ENCODE measurements around the gene RAP2A.

DNA sequence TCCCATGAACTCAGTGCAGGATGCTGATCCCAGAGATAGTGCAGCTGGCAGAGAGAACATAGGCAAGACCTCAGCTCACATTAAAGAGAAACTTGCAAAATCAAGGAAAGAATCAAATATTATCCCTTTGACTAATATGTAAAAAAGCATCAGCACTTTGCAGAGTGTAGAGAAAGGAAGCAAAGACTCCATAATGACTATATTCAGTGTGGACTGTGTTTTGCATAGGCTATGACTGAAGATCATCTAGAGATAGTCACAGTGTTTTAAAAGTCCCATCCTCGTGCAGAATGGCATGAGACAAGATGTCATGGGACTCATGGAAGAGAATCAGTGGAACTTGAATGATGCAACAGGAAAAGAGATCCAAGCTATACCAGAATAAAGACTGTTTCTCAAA lies 84.0 kb downstream of the RAP2A start:
- no peak for TF ChIP-seq EZH2phosphoT487 (IDR thresholded peaks at IDR 0.05; ENCODE audit: low read depth, severe bottlenecking, unreplicated experiment)
- TF ChIP-seq, protein P1, sequence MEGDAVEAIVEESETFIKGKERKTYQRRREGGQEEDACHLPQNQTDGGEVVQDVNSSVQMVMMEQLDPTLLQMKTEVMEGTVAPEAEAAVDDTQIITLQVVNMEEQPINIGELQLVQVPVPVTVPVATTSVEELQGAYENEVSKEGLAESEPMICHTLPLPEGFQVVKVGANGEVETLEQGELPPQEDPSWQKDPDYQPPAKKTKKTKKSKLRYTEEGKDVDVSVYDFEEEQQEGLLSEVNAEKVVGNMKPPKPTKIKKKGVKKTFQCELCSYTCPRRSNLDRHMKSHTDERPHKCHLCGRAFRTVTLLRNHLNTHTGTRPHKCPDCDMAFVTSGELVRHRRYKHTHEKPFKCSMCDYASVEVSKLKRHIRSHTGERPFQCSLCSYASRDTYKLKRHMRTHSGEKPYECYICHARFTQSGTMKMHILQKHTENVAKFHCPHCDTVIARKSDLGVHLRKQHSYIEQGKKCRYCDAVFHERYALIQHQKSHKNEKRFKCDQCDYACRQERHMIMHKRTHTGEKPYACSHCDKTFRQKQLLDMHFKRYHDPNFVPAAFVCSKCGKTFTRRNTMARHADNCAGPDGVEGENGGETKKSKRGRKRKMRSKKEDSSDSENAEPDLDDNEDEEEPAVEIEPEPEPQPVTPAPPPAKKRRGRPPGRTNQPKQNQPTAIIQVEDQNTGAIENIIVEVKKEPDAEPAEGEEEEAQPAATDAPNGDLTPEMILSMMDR (IDR thresholded peaks at IDR 0.05; ENCODE audit: poor library complexity): no peak
- no peak for TF ChIP-seq EZH2 (IDR thresholded peaks at IDR 0.05; ENCODE audit: borderline replicate concordance)

Data from hepatocyte (in vitro differentiated cells).